ENCODE measurements around the gene PPME1. TPM values are rescaled to one million over a fixed set of nuclear protein-coding genes. Genes with fewer than 3 reads are reported as not detected.

PPME1 gene
- total RNA-seq, 1 donor from 2014 or later: 17.3 TPM

- Mint-ChIP-seq H3K27me3 (no peaks in the 10 kb centered on the region), H3K36me3 (ENCODE audit: low read depth) (peaks cover 44% of the 10 kb centered on the region), H3K4me3 (no peak overlapping the region), H3K4me1 (no peaks in the 10 kb centered on the region), H3K9me3 (no peaks in the 10 kb centered on the region), H3K27ac (no peak overlapping the region)
- ChIA-PET POLR2A (no interaction called here), CTCF (no interaction called here)
- ATAC-seq (ENCODE audit: low read depth) (no peak), DNase-seq (no peak)
- TF ChIP-seq CTCF (IDR thresholded peaks at IDR 0.05): no peak
- intact Hi-C loops (cut with micrococcal nuclease): no loop called here
Measured at GRCh38 chr11:74205181-74205580, 34.1 kb downstream of the PPME1 start.

DNA sequence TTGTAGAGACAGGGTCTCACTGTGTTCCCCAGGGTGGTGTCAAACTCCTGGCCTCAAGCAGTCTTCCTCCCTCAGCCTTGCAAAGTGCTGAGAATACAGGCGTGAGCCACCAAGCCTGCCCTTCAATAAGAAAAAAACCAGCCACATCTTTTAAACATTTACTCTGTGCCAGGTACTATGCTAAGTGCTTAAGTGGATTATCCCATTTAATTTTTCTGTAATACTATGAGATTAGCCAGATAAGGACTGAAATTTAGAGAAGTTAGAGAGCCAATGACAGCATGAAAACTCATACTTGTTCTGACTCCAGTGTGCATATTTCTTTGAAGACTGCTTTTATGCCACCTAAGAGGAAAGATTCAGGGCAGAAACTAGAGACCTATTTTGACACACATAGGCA is 35.7 kb downstream of the PPME1 start:
- no peak for TF ChIP-seq CTCF (IDR thresholded peaks at IDR 0.05)
- ATAC-seq (ENCODE audit: low read depth) (no peak), DNase-seq (no peak)
- H3K4me1 Mint-ChIP-seq: no peaks in the 10 kb centered on the region
- intact Hi-C loops (cut with micrococcal nuclease): no loop called here
- POLR2A ChIA-PET: no interaction called here
- H3K36me3 Mint-ChIP-seq (ENCODE audit: low read depth): peaks cover 51% of the 10 kb centered on the region
- no peaks in the 10 kb centered on the region for H3K27me3 Mint-ChIP-seq
- CTCF ChIA-PET: no interaction called here
- no peak overlapping the region for H3K4me3 Mint-ChIP-seq
- no peak overlapping the region for H3K27ac Mint-ChIP-seq
- H3K9me3 Mint-ChIP-seq: no peaks in the 10 kb centered on the region

DNA sequence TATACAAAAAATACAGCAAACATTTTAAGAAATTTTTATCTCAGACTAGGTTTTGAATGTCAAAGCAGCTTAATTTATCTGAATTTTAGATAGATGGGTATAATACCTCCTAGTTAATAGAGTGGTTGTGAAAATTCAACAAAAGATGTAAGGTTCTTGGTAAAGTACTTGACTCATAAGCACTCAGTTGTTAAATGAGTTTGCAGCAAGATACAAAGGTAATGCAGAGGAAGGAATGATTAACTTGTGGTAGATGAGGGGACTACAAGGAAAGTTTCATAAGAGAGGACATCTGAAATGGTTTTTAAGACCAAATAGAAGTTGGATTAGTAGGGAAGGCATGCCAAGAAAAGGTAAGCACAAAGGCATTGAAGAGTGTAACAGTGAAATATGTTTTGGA is 37.4 kb downstream of the PPME1 start:
- Mint-ChIP-seq H3K9me3 (no peaks in the 10 kb centered on the region), H3K27me3 (no peaks in the 10 kb centered on the region), H3K36me3 (ENCODE audit: low read depth) (peaks cover 54% of the 10 kb centered on the region), H3K4me3 (no peak overlapping the region), H3K27ac (no peak overlapping the region), H3K4me1 (no peaks in the 10 kb centered on the region)
- TF ChIP-seq CTCF (IDR thresholded peaks at IDR 0.05): no peak
- ChIA-PET POLR2A (no interaction called here), CTCF (no interaction called here)
- DNase-seq (no peak), ATAC-seq (ENCODE audit: low read depth) (no peak)
- intact Hi-C loops (cut with micrococcal nuclease): no loop called here

DNA sequence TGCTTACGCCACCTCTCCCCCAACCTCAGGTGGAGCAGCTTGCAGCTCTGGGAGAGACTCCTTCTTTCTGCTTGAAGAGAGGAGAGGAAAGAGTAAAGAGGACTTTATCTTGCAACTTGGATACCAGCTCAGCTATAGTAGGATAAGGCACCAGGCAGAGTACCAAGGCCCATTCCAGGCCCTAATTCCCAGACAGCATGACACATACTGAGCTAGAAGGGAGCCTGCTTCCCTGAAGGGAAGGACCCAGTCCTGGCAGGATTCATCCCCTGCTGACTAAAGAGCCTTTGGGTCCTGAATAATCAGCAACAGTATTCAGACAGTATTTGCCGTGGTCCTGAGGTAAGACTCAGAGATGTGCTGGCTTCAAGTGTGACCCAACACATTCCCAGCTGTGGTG is 41.4 kb downstream of the PPME1 start:
- H3K27me3 Mint-ChIP-seq: no peaks in the 10 kb centered on the region
- no peak overlapping the region for H3K27ac Mint-ChIP-seq
- no peak for DNase-seq
- no peak overlapping the region for H3K4me3 Mint-ChIP-seq
- TF ChIP-seq CTCF (IDR thresholded peaks at IDR 0.05): no peak
- POLR2A ChIA-PET: no interaction called here
- CTCF ChIA-PET: interaction anchor here (1.5 kb wide), 1 partner anchor 43 kb away, joined by 3 read pairs; no protein-coding TSS in a partner anchor
- H3K36me3 Mint-ChIP-seq (ENCODE audit: low read depth): peaks cover 42% of the 10 kb centered on the region
- intact Hi-C loops (cut with micrococcal nuclease): no loop called here
- no peak for ATAC-seq (ENCODE audit: low read depth)
- H3K9me3 Mint-ChIP-seq: peaks cover 6% of the 10 kb centered on the region
- H3K4me1 Mint-ChIP-seq: no peaks in the 10 kb centered on the region

DNA sequence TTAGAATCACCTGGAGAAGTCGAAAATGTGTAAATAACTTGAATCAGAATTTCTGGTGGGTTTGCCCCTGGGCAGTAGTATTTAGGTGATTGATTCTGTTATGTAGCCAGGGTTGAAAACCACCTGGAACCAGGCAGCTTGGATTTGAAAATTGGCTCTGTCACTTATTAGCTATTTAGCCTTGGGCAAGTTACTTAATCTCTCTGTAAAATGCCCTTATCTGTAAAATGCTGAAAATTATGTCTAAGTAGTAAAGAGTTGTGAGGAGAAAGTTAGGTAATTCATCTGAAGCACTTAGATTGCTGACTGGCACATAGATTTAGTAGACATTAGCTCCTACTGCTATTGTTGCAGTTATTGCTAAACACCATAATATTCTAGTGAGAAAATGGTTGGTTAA is 49.3 kb downstream of the PPME1 start:
- ChIA-PET POLR2A (no interaction called here), CTCF (no interaction called here)
- Mint-ChIP-seq H3K9me3 (no peaks in the 10 kb centered on the region), H3K4me1 (no peaks in the 10 kb centered on the region), H3K27me3 (no peaks in the 10 kb centered on the region), H3K4me3 (no peak overlapping the region), H3K27ac (no peak overlapping the region), H3K36me3 (ENCODE audit: low read depth) (peaks cover 9% of the 10 kb centered on the region)
- no peak for ATAC-seq (ENCODE audit: low read depth)
- no peak for TF ChIP-seq CTCF (IDR thresholded peaks at IDR 0.05)
- intact Hi-C loops (cut with micrococcal nuclease): no loop called here
- no peak for DNase-seq
